T-helper 1 cell treated with Interleukin-12 subunit alpha and Interleukin-12 subunit beta and Interleukin-4 antibody, amounts not matched to agents 30 ng/mL and 1 ng/mL, for 36 hours (primary cell): Measurements from ENCODE around the gene LYPD3. TPM values are rescaled to one million over a fixed set of nuclear protein-coding genes. Genes with fewer than 3 reads are reported as not detected.

ENCODE experiments used
- intact Hi-C: fragments of 100-400 bp; cut with micrococcal nuclease; formaldehyde crosslinking; loops from one replicate; pipeline ENCODE4 v1.15.1; 2024
- total RNA-seq: library from RNA; stranded (reverse); gene quantifications from 2 replicates; pipeline ENCODE4 v1.2.3, GENCODE V29; 2022

LYPD3 gene
- total RNA-seq, 1 donor from 2014 or later = 0.81 TPM

DNA sequence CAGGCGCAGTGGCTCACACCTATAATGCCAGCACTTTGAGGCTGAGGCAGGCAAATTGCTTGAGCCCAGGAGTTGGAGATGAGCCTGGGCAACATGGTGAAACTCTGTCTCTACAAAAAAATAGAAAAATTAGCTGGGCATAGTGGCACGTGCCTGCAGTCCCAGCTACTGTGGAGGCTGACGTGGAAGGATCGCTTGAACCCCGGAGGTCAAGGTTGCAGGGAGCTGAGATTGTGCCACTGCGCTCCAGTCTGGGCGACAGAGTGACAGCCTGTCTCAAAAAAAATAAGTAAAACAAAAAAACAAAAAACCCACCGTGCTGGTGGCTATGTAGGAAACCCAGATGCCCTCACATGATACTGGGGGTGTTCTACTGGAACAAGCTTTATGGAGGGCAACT lies 22.8 kb upstream of the LYPD3 start:
- intact Hi-C loops = no loop called here

DNA sequence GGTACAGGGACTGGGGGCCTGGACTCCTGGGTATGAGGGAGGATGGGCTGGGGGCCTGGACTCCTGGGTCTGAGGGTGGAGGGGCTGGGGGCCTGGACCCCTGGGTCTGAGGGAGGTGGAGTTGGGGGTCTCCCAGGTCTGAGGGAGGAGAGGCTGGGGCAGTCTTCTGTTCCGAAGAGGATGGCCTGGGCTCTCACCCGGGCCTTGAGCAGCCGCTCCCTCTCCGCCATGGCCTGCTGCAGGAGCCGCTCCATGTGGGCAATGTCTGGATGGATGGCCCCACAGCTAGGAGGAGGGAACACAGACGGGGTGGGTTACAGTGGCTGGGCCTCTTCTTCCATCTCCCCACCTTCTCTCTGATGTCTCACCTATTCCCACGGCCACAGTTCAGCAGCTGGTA lies 21.0 kb upstream of the LYPD3 start:
- intact Hi-C loops = no loop called here

GRCh38 chr19:43485951-43486350 lies 20.5 kb upstream of the LYPD3 start:
- intact Hi-C loops = no loop called here

- intact Hi-C loops = no loop called here
Observed at GRCh38 chr19:43483281-43483680, 17.9 kb upstream of the LYPD3 start.

DNA sequence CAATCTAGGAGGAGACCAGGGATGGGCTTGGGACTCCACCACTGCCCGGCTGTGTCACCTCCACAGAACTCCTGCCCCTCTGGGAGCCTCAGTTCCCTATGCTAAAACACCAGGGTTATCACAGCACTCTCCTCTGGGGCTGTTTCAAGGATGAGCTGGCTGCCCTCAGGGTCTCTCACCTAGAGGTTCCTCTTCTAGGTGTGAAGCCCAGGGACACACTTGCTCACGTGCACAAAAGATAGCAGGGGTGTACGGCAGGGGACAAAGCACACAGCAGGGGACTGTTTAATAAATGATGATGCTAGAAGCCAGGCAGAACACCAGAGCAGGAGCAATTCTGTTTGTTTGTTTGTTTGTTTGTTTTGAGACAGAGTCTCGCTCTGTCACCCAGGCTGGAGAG lies 16.8 kb upstream of the LYPD3 start:
- intact Hi-C loops = no loop called here

DNA sequence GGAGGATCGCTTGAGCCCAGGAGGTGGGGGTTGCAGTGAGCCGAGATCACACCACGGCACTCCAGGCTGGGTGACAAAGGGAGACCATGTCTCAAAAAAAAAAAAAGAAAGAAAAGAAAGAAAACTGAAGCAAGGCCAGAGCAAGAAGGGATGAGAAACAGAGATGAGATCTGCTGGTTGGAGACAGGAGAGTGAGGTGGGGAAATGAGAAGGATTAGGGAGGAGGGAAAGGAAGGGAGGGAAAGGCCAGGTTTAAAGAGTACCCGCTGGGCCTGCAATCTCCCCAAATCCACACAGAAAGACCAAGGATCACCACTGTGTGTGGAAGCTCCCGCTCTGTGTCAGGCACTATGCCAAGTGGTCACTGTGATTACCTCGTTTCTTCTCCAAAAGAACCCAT lies 16.3 kb upstream of the LYPD3 start:
- intact Hi-C loops = no loop called here

- intact Hi-C loops = no loop called here
Observed at GRCh38 chr19:43480574-43480973, 15.2 kb upstream of the LYPD3 start.

DNA sequence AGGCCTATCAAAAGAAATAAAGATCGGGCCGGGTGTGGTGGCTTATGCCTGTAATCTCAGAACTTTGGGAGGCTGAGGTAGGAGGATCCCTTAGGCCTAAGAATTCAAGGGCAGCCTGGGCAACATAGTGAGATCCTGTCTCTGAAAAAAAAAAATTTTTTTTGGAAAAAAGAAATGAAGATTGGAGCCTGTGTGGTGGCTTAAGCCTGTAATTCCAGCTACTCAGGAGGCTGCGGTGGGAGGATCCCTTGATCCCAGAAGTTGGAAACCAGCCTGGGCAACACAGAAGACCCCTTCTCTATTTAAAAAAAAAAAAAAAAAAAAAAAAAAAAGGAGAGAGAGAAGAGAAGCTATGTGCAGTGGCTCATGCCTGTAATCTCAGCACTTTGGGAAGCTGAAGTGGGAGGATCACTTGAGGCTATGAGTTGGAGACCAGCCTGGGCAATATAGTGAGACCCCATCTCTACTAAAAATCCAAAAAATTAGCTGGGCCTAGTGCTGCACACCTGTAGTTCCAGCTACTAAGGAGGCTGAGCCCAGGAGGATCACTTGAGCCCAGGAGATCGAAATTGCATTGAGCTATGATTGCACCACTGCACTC lies 14.7 kb upstream of the LYPD3 start:
- intact Hi-C loops = no loop called here

DNA sequence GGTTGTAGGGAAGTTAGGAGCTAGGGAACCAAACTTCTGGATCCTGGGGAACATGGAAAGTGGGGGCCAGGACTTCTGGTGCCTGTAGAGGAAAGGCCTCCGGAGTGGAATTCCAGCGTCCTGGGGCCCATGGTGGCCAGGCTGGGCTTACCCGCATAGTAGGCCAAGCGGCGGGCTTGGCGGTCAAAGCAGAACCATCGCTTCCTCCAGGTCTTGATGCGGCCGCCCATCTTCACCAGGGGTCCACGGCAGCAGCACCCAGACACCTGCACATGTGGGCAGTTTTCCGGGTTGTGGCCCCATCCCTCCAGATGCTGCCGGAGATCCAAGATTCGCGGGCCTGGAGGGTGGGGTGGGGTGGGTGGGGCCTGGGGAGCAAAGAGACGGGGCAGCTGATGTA lies 13.8 kb upstream of the LYPD3 start:
- intact Hi-C loops = no loop called here

DNA sequence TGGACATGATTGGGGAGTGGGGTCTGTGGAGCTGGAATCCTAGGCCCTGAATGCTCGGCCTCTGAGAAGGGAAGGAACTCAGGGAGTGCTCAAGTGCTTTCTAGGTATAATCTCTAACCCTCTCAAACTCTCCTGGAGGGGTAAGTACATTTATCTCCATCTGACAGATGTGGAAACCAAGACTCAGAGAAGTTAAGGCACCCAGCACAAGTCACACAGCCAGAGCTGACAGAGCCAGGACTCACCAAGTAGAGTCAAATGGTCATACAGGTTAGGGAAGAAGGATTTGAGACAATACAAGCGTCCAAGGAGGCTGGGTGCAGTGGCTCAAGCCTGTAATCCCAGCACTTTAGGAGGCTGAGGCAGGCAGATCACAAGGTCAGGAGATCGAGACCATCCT lies 12.9 kb upstream of the LYPD3 start:
- intact Hi-C loops = no loop called here

- intact Hi-C loops = no loop called here
Observed at GRCh38 chr19:43476606-43477005, 11.2 kb upstream of the LYPD3 start.

- intact Hi-C loops = loop anchor here (1.0 kb wide), 3 partner anchors 12 to 29 kb away; partner anchors contain the start of gene PHLDB3
Observed at GRCh38 chr19:43474986-43475705, 9.7 kb upstream of the LYPD3 start.

DNA sequence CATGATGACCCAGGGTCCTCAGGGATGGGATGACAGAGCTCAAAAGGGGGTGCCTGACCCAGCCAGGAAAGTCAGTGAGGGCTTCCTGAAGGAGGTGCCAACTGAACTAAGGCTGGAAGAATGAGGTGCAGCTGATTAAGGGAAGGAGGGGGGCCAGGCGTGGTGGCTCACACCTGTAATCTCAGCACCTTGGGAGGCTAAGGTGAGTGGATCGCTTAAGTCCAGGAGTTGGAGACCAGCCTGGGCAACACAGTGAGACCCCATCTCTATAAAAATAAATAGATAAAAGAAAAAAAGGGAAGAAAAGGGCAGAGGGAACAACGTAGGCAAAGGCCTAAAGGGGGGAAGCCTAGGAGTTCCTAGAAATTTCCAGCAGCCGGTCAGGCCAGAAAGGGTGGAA lies 9.1 kb upstream of the LYPD3 start:
- intact Hi-C loops = no loop called here

- intact Hi-C loops = no loop called here
Observed at GRCh38 chr19:43471091-43471490, 5.7 kb upstream of the LYPD3 start.

- intact Hi-C loops = no loop called here
Observed at GRCh38 chr19:43470288-43470687, 4.9 kb upstream of the LYPD3 start.

- intact Hi-C loops = no loop called here
Observed at GRCh38 chr19:43469160-43469480, 3.7 kb upstream of the LYPD3 start.

GRCh38 chr19:43468354-43469159 lies 3.1 kb upstream of the LYPD3 start:
- intact Hi-C loops = no loop called here

GRCh38 chr19:43467730-43468129 lies 2.3 kb upstream of the LYPD3 start:
- intact Hi-C loops = no loop called here

GRCh38 chr19:43467276-43467675 lies 1.9 kb upstream of the LYPD3 start:
- intact Hi-C loops = no loop called here

- intact Hi-C loops = no loop called here
Observed at GRCh38 chr19:43466793-43467192, 1.4 kb upstream of the LYPD3 start.

- intact Hi-C loops = loop anchor here (5.0 kb wide), 1 partner anchor 318 kb away; the partner anchor contains the start of gene KCNN4
Observed at GRCh38 chr19:43464134-43464775, 1.2 kb downstream of the LYPD3 start.
